GM19023 (cell line): ENCODE results near the gene GPR108.
"Not testable (repeated sequence)": the region's sequence is repeated elsewhere in the genome, so short reads cannot be mapped to it uniquely, and the experiment has no call there.

Source experiments
- ATAC-seq: cut with Tn5 transposase; IDR thresholded peaks from one replicate; pipeline ENCODE4 v1.9.1; 2021; ENCODE audit warnings: mild to moderate bottlenecking, moderate library complexity; ENCODE audit not compliant: unreplicated experiment

The GPR108 gene

GRCh38 chr19:6737284-6737872 lies at the start of gene GPR108:
Gene GPR108 (minus strand): TSS chr19:6737580. CDS start chr19:6737576, 4 bp downstream.
- peak; percentile 72 for ATAC-seq

- no peak for ATAC-seq
Measured at GRCh38 chr19:6779206-6779605, 41.8 kb upstream of the GPR108 start.

- no peak for ATAC-seq
Measured at GRCh38 chr19:6778386-6778785, 41.0 kb upstream of the GPR108 start.

- ATAC-seq: no peak
Measured at GRCh38 chr19:6777434-6777833, 40.1 kb upstream of the GPR108 start.

- no peak for ATAC-seq
Measured at GRCh38 chr19:6776999-6777398, 39.6 kb upstream of the GPR108 start.

- not testable (repeated sequence) for ATAC-seq
Measured at GRCh38 chr19:6776045-6776444, 38.7 kb upstream of the GPR108 start.

GRCh38 chr19:6774821-6775707 lies 37.7 kb upstream of the GPR108 start:
- no peak for ATAC-seq

- no peak for ATAC-seq
Measured at GRCh38 chr19:6773323-6773931, 36.0 kb upstream of the GPR108 start.

- no peak for ATAC-seq
Measured at GRCh38 chr19:6772866-6773322, 35.5 kb upstream of the GPR108 start.

GRCh38 chr19:6772028-6772865 lies 34.9 kb upstream of the GPR108 start, which contains the start of gene VAV1:
Gene VAV1 (plus strand): TSS chr19:6772708. CDS start chr19:6772808, 100 bp downstream.
- no peak for ATAC-seq

- ATAC-seq: not testable (repeated sequence)
Measured at GRCh38 chr19:6771648-6772027, 34.3 kb upstream of the GPR108 start.

- ATAC-seq: no peak
Measured at GRCh38 chr19:6769006-6769619, 31.7 kb upstream of the GPR108 start.

GRCh38 chr19:6768236-6768785 lies 30.9 kb upstream of the GPR108 start:
- no peak for ATAC-seq

- ATAC-seq: peak; percentile 67
Measured at GRCh38 chr19:6767357-6768235, 30.2 kb upstream of the GPR108 start, which contains the start of gene SH2D3A. Gene SH2D3A (minus strand): TSS chr19:6767435. CDS start chr19:6763748, 3,687 bp downstream.

GRCh38 chr19:6767081-6767356 lies 29.6 kb upstream of the GPR108 start:
- ATAC-seq: peak; percentile 6

GRCh38 chr19:6766357-6767080 lies 29.1 kb upstream of the GPR108 start:
- ATAC-seq: no peak

GRCh38 chr19:6765738-6766356 lies 28.5 kb upstream of the GPR108 start:
- no peak for ATAC-seq

GRCh38 chr19:6762253-6762797 lies 24.9 kb upstream of the GPR108 start:
- not testable (repeated sequence) for ATAC-seq
